NCI-H1417 (cell line): Measurements from ENCODE around the gene GK.
A peak's percentile ranks its signal among the peaks of the same experiment; 100 is the strongest.
"Not testable (repeated sequence)": the region's sequence is repeated elsewhere in the genome, so short reads cannot be mapped to it uniquely, and the experiment has no call there.

ENCODE experiments used
- DNase-seq, 3 experiments: peaks; one replicate each; lab custom pipeline; 2025; lab: John Stamatoyannopoulos, UW

Gene GK

GRCh38 chrX:30653415-30654131 is at the start of gene GK:
GK (plus strand) TSS chrX:30653423; CDS start chrX:30653538, 115 bp downstream.
- DNase-seq, result peak in 2 of 3 experiments; percentile 72 to 74

GRCh38 chrX:30607155-30607554 is 46.1 kb upstream of the GK start:
- DNase-seq, result no peak

- no peak for DNase-seq
These were observed 43.2 kb upstream of the GK start for GRCh38 chrX:30610026-30610425.

- DNase-seq, result peak in 2 of 3 experiments; percentile 16 to 79
These were observed 41.0 kb upstream of the GK start for GRCh38 chrX:30612250-30612655.

GRCh38 chrX:30613721-30614120 is 39.5 kb upstream of the GK start:
- DNase-seq, result no peak

GRCh38 chrX:30615229-30615628 is 38.0 kb upstream of the GK start:
- no peak for DNase-seq

GRCh38 chrX:30618160-30618765 is 35.0 kb upstream of the GK start:
- no peak for DNase-seq

GRCh38 chrX:30620125-30620524 is 33.1 kb upstream of the GK start:
- DNase-seq, result no peak

GRCh38 chrX:30620980-30621618 is 32.1 kb upstream of the GK start:
- no peak for DNase-seq

GRCh38 chrX:30622361-30622760 is 30.9 kb upstream of the GK start:
- no peak for DNase-seq

GRCh38 chrX:30626402-30626801 is 26.8 kb upstream of the GK start:
- DNase-seq, result no peak

GRCh38 chrX:30627818-30628652 is 25.2 kb upstream of the GK start:
- peak in 2 of 3 experiments; percentile 14 to 44 for DNase-seq

GRCh38 chrX:30634070-30634469 is 19.2 kb upstream of the GK start:
- DNase-seq, result not testable (repeated sequence)

- DNase-seq, result no peak
These were observed 17.6 kb upstream of the GK start for GRCh38 chrX:30635630-30636029.

GRCh38 chrX:30637874-30638815 is 15.1 kb upstream of the GK start:
- DNase-seq, result no peak

GRCh38 chrX:30639702-30640101 is 13.5 kb upstream of the GK start:
- not testable (repeated sequence) for DNase-seq

- DNase-seq, result no peak
These were observed 10.6 kb upstream of the GK start for GRCh38 chrX:30642642-30643041.

- DNase-seq, result no peak
These were observed 9.9 kb upstream of the GK start for GRCh38 chrX:30643313-30643821.

- DNase-seq, result no peak
These were observed 3.4 kb upstream of the GK start for GRCh38 chrX:30649859-30650258.

GRCh38 chrX:30652527-30653414 is 452 bp upstream of the GK start:
- DNase-seq, result peak; percentile 84 to 97 (median 95)
